ENCODE measurements around the gene MINDY2.

MINDY2 gene

GRCh38 chr15:58886921-58887320 is 115.8 kb downstream of the MINDY2 start:
- DNase-seq (ENCODE audit: low read depth) = no peak

DNA sequence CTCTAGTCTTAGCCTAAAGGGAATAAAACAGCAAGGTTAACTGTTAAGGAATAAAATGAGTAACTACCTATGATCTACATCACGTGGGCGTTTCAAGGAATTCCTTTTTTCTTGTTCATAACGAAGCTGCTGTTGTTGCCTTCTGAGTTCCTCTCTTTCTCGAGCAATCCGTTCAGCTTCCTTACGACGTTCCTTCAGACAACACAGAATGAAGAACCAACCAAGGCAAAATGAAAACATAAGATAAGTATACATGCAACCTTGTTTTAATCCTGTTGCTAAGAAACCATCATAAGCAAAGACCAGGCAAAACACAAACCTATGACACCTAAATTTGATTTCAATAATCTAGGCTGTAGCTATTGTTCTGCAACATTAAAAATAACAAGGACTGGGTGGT is 118.3 kb downstream of the MINDY2 start:
- no peak for DNase-seq (ENCODE audit: low read depth)

GRCh38 chr15:58898150-58898680 is 127.1 kb downstream of the MINDY2 start:
- DNase-seq (ENCODE audit: low read depth) = no peak

GRCh38 chr15:58900631-58901030 is 129.5 kb downstream of the MINDY2 start:
- DNase-seq (ENCODE audit: low read depth) = no peak

- DNase-seq (ENCODE audit: low read depth) = no peak
These were observed 137.6 kb downstream of the MINDY2 start for GRCh38 chr15:58908550-58909309.

DNA sequence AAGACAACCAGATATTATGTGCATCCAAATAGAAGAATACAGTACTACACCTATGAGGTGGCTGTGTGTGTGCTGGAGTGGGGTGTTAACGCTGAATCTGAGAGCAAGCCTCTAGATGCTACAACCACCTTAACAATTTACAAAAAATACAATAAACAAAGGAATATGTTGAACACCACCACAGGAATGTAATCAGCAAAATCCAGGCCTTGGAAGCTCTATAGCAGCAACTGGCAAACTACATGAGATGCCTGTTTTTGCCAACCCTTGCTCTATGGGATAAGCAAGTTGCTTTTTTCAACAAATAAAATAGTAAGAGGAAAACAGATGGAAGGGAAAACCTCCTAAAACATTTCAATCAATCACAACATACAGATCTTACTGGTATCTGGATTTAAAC is 138.5 kb downstream of the MINDY2 start:
- no peak for DNase-seq (ENCODE audit: low read depth)

GRCh38 chr15:58910456-58910855 is 139.4 kb downstream of the MINDY2 start:
- no peak for DNase-seq (ENCODE audit: low read depth)

All from T-helper 22 cell (primary cell).